ENCODE data around the gene AKR1C1. TPM values are rescaled to one million over a fixed set of nuclear protein-coding genes. Genes with fewer than 3 reads are reported as not detected.
A peak's percentile ranks its signal among the peaks of the same experiment; 100 is the strongest.
"Not testable (repeated sequence)": the region's sequence is repeated elsewhere in the genome, so short reads cannot be mapped to it uniquely, and the experiment has no call there.

Gene AKR1C1
- total RNA-seq, 1 experiment from 2014 or later, result 68.3 TPM

DNA sequence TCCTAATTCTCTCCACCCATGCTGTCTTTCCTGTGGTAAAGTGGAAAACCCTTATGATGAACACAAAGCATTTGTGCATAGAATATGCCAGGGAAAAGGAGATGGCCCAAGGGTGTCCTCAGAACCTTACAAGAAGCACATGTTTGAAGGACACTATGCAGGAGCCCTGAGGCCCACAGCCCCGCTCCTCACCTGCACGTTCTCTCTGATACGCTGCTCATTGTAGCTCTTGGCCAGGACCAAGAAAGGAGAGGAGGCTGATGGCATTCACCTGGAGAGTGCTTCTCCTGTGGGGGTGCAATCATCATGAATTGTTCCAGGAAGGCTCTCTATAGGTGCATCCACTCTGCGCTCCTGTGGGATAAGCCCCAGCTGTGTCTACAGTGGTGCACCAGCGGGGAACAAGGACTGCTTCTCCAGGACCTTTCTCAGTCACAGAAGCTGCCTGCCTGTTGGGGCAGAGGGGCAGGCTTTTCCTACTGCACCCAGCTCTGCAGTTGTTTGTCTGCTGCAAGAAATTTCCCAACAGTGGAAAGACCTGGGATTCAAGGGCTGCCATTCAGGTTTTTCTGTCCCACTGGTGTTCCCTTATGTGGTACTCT, 20.5 kb downstream of the AKR1C1 start:
- no peak for DNase-seq (ENCODE audit: low spot score)

DNA sequence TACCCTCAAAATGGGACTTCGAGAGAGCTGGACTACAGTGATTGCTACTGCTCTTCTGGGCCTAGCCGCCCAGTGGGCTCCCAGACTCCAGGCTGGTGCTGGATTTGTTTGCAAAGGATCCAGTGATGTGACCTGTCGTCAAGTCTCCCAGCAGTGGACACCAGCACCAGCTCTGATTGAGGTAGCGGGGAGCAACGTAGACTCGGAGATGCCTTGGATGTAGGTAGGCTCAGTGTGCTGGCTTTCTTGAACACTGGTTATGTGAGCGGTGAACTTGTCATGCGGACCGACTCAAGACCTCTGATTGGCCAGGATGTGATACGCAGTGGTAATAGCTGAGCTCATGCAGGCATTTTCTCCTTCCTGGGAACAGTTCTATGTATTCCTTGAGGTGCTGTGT, 21.0 kb downstream of the AKR1C1 start:
- DNase-seq (ENCODE audit: low spot score), result no peak

DNA sequence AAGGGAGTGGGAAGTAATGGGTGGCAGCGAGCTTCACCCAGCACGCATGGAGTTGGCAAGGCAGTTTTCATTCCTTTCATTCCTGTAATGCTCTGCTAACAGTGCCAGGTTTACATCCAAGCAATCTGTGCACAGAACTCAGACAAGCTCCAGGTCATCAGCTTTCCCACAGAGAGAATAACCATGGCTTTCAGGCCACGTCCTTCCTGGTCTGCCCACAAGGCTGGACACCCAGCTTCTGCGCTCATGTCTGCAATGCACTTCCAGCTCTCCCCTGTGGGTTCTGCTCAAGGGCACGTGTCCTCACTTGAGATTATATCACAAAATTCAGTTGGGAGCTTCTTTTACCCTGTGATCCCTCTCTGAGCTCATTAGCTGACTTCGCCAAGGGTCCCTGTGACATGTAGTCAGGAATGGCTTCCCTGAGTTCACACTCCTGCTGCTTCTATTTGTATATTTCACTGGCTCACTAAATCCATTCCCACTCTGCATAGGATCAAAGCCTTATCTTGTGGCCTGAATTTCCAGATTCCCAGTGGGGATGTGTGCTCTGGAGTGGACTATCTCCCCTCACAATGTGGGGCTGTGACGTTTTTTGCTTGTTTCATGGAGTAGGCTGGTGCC, 21.9 kb downstream of the AKR1C1 start:
- DNase-seq (ENCODE audit: low spot score), result no peak

DNA sequence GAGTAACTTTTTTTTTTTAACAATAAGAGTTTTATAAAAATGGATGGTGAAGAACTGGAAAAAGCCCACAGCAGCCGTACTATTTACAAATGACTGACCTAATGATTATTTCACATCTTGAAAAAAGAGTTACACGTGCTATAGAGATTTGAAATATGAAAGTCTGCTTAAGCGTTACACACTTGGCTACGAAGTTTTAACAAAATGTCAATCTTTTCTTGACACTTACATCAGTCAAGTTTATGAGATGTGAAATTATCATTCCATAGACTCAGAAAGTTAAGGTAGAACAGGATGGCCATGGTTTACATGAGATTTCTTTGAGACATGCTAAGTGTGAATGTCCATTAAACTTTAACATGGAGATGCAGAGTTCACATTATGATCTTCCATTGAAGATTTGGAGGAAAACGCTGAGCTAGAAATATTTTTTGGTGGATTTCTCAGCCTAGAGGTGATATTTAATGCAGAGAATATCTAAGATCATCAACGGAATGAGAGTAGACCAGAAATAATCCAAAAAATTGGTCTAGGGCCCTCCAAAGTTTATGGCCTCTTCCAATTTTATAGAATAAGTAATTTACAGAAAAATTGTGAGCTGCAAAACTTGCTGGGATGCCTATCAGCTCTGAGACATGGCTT, 24.9 kb downstream of the AKR1C1 start:
- not testable (repeated sequence) for DNase-seq (ENCODE audit: low spot score)

DNA sequence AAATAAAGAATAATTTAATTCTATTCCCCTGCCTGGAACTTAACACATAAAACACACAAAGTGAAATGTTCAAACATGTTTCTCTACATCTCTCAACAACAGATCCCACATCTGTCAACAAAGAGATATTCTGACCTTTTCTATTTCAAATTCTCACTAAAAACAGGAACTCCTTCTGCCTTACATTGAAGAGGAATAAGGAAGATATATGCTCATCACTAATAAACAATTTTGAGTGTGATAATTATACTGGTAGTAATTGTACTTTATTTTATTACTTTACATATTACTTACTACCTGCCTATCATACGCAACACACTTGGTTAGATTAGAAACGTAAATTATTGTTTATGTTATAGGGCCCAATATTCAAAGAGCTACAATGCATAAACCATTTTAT, 27.0 kb downstream of the AKR1C1 start:
- no peak for DNase-seq (ENCODE audit: low spot score)

DNA sequence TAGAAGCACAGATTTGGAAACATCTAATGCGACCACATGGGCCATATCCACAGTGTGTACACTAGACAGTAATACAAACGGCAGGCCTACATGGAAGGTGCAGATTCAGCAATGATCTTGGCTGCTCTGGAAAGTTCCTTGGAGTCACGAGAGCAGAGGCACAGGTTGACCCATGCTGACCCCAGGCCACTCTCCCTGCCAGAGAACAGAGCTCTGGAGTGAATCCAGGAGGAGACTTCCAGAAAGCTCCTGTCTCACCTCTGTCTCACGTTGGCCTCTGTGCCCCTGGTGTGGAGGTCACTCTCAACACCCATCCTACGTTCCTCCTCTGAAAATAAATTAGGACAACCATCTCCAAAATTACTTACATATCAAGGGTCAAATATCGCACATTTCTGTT, 28.2 kb downstream of the AKR1C1 start:
- not testable (repeated sequence) for DNase-seq (ENCODE audit: low spot score)

DNA sequence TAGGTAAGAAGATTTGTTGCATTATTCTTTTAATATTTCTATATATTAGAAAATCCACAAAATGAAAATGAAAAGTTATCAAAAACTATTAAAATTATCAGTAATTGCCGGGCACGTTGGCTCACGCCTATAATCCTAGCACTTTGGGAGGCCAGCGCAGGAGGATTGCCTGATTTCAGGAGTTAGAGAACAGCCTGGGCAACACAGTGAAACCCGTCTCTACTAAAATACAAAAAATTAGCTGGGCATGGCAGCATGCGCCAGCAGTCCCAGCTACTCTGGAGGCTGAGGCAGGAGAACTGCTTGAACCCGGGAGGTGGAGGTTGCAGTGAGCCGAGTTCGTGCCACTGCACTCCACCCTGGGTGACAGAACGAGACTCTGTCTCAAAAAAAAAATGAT, 29.3 kb downstream of the AKR1C1 start:
- not testable (repeated sequence) for DNase-seq (ENCODE audit: low spot score)

DNA sequence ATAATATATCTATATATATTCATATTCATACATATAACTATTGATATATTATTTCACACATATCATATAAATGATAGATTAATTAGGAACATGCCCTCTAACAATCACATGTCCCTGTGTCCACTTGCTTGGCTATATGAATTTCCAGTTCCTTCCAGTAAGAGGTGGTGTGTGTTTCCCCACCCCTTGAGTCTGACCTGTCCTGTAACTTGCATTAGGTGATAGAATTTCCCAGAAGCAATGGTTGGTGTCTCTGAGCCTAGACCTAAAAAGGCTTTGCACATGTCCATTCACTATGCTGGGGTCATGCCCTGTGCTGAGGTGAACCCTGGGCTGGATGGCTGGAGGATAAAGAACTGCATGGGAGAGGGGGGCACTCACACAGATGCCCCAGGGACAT, 31.0 kb downstream of the AKR1C1 start:
- DNase-seq (ENCODE audit: low spot score), result not testable (repeated sequence)

DNA sequence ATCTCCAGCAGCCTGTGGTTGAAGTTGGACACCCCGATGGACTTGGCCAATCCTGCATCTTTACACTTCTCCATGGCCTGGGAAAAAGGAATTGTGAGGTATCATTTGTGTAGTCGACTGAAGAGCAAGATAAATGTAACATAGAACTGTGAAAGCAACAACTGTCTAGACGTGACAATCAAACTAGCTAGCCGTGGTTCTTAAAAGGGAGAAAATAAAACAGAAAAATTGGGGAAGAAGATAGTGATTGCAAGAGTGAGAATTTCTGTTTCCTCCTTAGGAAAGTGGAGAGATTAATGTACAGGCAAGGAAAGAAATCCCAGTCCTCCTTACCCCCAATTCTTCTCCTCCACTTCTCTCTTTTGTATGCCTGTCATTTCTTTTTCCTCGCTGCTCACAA, 35.5 kb downstream of the AKR1C1 start:
- DNase-seq (ENCODE audit: low spot score), result no peak

DNA sequence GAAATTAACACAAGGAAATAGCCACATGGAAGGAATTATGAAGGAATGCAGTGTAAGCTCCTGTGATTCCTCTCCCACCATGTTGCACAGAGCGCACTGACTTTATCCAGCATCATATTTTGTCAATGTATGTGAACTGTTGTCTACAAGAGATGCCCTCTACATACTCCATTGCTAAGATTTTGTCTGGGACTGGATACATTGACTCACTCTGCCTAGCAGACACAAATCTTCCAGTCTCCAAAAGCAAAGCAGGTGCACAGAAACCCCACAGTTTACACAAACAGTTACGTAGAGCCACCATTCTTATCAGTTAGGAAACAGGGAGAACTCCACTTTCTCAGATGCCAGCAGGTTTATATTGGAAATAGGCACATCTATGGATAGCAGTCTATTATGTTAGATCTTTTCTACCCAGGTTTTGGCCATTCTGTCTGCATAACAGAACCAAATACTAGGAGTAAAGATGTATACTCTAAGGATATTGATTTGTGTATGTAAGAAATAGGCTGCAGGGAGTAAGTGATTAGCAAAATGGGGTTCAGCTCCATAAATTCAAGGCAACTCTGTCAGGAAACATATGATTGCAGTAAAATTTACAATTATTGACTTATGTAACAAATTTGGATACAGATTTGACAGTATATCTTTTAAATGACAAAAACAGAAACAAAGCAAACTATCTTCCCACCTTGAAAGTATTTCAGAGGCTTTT, 39.0 kb downstream of the AKR1C1 start:
- DNase-seq (ENCODE audit: low spot score), result no peak

DNA sequence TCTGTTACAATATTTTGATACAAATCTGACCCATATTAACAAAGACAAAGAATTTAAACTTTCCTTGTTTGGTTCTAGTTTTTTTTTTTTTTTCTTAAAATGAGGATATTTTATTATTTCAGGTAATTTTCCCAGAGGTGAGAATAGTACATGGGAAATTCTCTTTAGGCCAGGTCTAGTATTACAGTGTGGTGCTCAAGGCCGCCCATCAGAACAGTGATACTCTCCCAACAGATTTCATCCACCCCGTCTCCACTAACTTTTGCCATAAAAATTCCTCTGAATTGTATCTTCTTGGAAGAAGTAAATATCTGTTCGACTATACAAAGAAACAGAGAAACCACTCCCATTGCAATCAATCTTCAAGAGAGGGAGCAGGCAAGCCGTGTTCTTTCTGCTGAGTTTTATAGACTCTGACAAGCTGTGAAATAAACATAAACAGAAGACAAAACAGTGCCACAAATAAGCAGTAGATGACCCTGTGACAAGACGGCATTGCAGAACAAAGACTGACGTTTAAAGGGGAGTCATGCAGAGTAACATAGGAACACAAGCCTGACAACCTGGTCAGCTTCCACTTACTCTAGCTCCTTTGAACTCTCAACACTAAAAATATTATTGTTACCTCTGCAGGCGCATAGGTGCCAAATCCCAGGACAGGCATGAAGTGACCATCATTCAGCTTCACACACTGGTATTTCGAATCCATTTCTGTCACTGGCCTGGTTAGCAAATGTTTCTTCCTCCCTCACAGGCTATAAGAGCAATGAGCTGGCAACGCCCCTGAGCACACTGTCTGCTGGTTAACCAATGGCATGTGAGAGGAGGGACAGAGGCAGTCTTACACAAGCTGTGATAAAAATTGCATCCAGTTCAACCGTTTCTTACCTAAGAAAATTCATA, 40.2 kb downstream of the AKR1C1 start, which contains the start of gene AKR1C2:
AKR1C2 (minus strand) TSS at position 731 of the 903 bp plus-strand sequence; CDS start at position 709, 22 bp downstream.
- DNase-seq (ENCODE audit: low spot score), result not testable (repeated sequence)

DNA sequence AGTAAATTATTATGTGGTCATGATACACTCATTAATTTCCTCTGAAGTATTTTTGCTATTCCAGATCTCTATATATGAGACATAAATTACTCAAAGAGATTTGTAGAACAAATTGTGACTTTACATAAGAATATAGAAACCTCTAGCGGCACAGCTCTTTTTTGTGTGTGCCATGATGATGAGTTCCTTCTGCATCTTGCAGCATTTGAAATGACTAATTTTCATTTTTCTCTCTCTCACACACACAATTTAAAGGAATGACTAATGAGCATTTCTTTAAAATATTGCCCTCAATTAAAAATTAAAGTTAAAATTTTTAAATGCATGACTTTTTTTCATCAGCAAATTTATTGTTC, 40.8 kb downstream of the AKR1C1 start:
- not testable (repeated sequence) for DNase-seq (ENCODE audit: low spot score)

DNA sequence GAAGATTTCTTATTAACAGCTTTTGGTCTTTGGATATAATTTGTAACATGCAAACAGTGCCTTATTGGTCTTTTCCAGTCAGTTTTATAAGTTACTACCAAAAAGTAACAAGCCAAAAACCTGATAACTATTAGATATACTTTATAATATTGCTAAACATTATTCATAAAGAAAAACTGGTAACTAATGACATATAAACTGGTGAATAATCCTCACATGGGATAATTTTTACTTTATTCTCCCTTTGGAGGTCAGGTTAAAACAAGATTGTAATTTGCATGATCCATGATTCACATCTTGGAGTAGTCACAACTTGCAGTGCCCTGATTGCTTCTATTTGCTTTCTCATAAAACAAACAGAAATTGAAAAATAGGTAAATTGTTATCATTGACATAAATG, 41.3 kb downstream of the AKR1C1 start:
- DNase-seq (ENCODE audit: low spot score), result not testable (repeated sequence)

DNA sequence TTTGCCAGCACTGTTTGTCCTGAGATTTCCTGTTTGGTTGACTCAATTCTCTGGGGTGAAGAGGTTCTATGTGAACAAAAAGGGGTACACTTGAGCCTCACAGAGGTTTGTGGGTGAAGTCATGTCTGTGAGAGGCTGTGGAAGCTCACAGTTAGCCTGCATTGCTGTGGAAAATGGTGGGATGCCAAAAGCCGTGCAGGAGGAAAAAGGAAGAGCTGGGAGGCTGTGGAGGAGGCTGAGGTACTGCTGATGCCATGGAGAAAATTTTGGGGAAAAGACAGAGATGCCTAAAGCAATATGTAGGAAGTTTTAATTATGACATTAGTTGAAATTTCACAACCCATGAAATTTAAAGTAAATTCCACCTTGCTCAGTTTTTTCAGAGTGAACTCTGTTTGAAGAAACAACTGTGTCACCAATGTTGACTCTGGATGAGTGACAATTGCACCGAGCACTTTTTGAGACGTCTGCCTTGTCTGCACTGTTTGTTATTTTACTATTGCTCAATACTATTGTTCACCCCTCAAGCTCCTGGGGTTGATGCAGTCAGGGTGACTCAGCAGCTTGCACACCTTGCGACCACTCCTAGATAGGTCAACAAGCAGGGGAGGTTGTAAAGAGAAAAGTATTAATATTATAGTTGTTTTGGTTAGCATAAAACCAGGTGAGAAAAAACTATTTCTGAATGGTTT, 45.8 kb downstream of the AKR1C1 start:
- DNase-seq (ENCODE audit: low spot score), result not testable (repeated sequence)

DNA sequence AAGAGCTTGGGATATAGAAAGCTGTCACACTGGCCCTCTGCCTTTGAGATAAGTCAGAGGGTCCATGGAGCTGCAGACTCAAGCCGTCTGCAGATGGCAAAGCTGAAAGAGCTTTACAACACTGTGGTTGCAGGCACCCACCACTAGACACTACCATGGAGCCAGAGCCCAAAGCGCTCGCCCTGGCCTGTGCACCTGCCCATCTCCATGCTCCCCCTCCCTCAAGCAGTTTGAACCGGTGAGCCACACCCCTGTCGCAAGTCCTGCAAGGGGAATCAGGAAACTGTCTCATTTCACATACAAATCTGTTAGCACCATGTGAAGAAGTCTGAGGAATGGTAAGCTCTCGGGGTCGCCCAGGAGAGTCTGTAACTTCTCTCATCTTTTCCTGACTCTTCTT, 46.8 kb downstream of the AKR1C1 start:
- DNase-seq (ENCODE audit: low spot score), result not testable (repeated sequence)

DNA sequence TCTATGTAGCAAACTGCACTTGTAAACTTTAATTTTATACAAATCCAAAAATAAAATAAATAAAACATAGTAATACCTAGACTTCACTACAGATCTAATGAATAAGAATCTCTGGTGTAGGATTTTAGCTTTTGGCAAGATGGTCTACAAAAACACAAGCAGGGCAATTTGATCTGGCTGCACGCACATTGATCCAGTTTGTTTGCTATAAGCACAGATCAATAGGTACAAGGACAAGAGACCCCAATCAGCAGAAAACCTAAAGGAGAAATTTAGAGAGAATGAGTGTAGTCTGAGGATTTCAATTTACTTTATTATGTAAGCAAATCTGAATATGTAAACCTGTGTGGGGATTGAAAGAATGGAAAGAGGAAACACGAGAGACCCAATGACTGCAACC, 48.2 kb downstream of the AKR1C1 start:
- DNase-seq (ENCODE audit: low spot score), result not testable (repeated sequence)

DNA sequence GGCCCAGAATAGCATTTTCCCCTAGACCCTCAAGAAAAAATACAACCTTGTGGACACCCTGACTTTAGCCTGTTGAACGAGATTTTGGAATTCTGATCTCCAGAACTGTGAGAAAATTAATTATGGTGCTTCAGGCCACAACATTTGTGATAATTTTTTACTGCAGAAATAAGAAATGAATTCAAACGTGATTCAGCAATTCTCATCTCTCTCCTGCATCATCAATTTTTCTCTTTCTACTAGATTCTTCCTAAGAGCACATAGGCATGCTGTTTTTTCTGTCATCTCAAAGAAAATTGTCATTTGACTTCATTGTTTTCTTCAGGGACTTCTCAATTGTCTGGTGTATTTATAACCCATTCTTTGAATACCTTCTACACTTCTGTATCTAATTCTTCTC, 49.4 kb downstream of the AKR1C1 start:
- DNase-seq (ENCODE audit: low spot score), result no peak

DNA sequence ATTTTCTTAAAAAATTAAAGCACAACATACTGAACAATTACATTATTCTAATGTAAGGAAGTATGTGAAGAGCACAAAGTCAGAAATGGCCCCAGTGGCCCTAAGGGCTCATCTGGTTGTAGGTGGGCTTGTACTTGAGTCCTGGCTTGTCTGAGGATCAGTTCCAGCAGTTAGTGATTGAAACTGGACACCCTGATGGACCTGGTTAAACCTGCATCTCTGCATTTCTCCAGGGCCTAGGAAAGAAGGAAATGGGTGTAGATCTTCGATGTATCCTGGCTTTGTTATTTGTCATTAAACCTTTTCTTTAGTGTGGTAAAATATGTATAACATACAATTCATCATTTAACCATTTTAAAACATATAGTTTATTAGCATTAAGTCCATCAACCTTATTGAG, 50.2 kb downstream of the AKR1C1 start:
- no peak for DNase-seq (ENCODE audit: low spot score)

DNA sequence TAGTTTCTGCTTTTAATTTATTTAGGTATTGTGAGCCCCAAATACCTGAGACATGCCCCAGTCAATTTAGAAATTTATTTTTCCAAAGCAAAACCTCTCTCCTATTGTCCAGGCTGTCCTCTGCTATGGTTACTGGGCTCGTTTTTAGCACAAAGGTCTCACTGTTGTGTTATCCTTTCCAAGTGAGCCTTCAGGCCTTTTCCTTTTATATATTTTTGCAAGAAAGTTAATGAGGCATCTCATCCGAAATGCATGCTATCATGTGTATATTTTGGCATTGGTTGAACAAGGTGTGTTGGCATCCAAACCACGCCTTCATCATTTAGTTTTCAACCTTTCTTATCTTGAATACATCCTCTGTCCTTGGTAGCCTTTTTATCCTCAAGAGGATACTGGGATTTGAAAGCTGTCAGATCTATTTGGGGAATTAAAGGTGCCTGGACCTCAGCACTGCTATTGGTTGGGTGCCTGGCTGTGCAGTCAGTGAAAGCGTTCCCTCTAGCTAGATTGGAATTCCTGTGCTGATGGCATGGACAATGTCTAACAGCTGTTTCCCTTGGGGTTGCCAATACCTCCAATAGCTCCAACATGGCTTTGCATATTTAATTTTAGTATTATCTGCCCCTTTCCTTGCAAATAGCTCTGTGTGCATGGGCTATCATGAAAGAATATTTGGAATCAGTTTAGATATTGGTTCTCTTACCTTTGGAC, 51.1 kb downstream of the AKR1C1 start:
- DNase-seq (ENCODE audit: low spot score), result not testable (repeated sequence)

DNA sequence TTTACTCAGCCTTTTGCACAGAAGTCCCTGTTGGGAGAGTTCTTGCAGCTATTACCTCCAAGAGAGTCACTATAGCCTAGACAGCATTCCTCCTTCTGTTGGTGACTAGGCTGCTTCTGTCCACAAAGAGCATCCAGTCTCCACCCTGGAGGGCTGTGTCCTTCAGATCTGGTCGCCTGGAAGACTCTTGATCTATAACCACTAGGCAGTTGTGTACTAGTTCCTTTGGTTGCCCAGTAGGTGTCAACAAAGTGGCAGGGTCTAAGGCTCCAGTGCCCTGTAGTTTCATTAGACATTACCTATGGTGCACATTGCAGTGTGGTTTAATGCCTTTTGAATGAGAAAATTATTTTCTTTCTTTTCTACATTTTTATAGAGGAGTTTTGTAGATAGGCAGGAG, 51.7 kb downstream of the AKR1C1 start:
- DNase-seq (ENCODE audit: low spot score), result peak; percentile 19

Measured in A172 (cell line).